SK-N-SH (cell line): Measurements from ENCODE around the gene CHSY1. TPM values are rescaled to one million over a fixed set of nuclear protein-coding genes. Genes with fewer than 3 reads are reported as not detected.

ENCODE experiments used
- CTCF ChIA-PET: fragments of 300-600, 350-600 bp; formaldehyde crosslinking; extraction: SDS; loops from one replicate; lab custom pipeline; 2021; lab: Yijun Ruan, JAX
- POLR2A ChIA-PET: fragments of 350-600 bp; sonication (Branson Sonifier 250); formaldehyde crosslinking; extraction: SDS; loops from one replicate; lab custom pipeline; 2020; ENCODE audit warnings: antibody characterized with exemption, inconsistent platforms; lab: Yijun Ruan, JAX
- DNase-seq: peaks from one replicate; pipeline ENCODE4 v3.0.0; 2012
- H2AFZ ChIP-seq: fragments of 200-600 bp; sonication (generic); 2 replicates; pipeline ENCODE4 v1.8.1; 2016; ENCODE audit warnings: antibody characterized with exemption, mild to moderate bottlenecking, low read depth
- H3F3A ChIP-seq: fragments of 200-600 bp; sonication (generic); replicated peaks from 2 replicates; pipeline ENCODE3; 2016; ENCODE audit warnings: antibody characterized with exemption, mild to moderate bottlenecking; ENCODE audit not compliant: insufficient read depth
- H3K27ac ChIP-seq, 2 experiments: fragments of 200-500 bp in 1 of 2; fragments of 200-600 bp in 1 of 2; sonication (Bioruptor generic) in 1 of 2; sonication (generic), shearing (Covaris generic) in 1 of 2; 2 replicates each; pipeline versions ENCODE4 v1.5.1 to v1.6.1; 2014 to 2016; ENCODE audit warnings: low read depth in 2 of 2, inconsistent platforms in 1 of 2, low read length in 1 of 2, mild to moderate bottlenecking in 1 of 2, mixed read lengths in 1 of 2
- H3K27me3 ChIP-seq: fragments of 200-600 bp; sonication (generic), shearing (Covaris generic); 2 replicates; pipeline ENCODE4 v1.6.1; 2016; ENCODE audit warnings: mixed run types; ENCODE audit not compliant: insufficient read depth
- H3K36me3 ChIP-seq, 2 experiments: fragments of 200-500 bp in 1 of 2; fragments of 200-600 bp in 1 of 2; sonication (Bioruptor generic) in 1 of 2; sonication (generic) in 1 of 2; replicated peaks in 1 of 2; 2 replicates each; pipeline versions ENCODE3 to v1.5.1; 2014 to 2016; ENCODE audit warnings: low read length in 1 of 2, mild to moderate bottlenecking in 1 of 2; ENCODE audit not compliant: insufficient read depth in 2 of 2, control insufficient read depth in 1 of 2
- H3K4me1 ChIP-seq, 2 experiments: fragments of 200-500 bp in 1 of 2; fragments of 200-600 bp in 1 of 2; sonication (Bioruptor generic) in 1 of 2; sonication (generic), shearing (Covaris generic) in 1 of 2; 2 replicates each; pipeline versions ENCODE4 v1.5.1 to v1.6.1; 2014 to 2016; ENCODE audit warnings: low read depth in 1 of 2, low read length in 1 of 2, mixed run types in 1 of 2; ENCODE audit not compliant: insufficient read depth in 2 of 2, control insufficient read depth in 1 of 2
- H3K4me2 ChIP-seq: fragments of 200-600 bp; sonication (generic), shearing (Covaris generic); 2 replicates; pipeline ENCODE4 v1.6.1; 2017; ENCODE audit warnings: mixed run types
- H3K4me3 ChIP-seq, 2 experiments: fragments of 200-500 bp in 1 of 2; fragments of 200-600 bp in 1 of 2; sonication (Bioruptor generic) in 1 of 2; sonication (generic), shearing (Covaris generic) in 1 of 2; 2 replicates each; pipeline versions ENCODE4 v1.5.1 to v1.8.1; 2014 to 2016; ENCODE audit warnings: low read depth in 2 of 2, inconsistent platforms in 1 of 2, low read length in 1 of 2, mild to moderate bottlenecking in 1 of 2, mixed read lengths in 1 of 2, moderate library complexity in 1 of 2
- H3K79me2 ChIP-seq: fragments of 200-600 bp; sonication (generic); 2 replicates; pipeline ENCODE4 v1.8.1; 2017; ENCODE audit warnings: mild to moderate bottlenecking; ENCODE audit not compliant: insufficient read depth
- H3K9ac ChIP-seq: fragments of 200-600 bp; sonication (generic); 2 replicates; pipeline ENCODE4 v1.6.1; 2017; ENCODE audit warnings: mixed run types
- H3K9me2 ChIP-seq: fragments of 200-600 bp; sonication (generic); 2 replicates; pipeline ENCODE4 v1.6.1; 2017; ENCODE audit warnings: mixed run types
- H3K9me3 ChIP-seq: fragments of 200-600 bp; sonication (generic); 2 replicates; pipeline ENCODE4 v1.6.1; 2017; ENCODE audit warnings: mixed run types, mild to moderate bottlenecking, moderate library complexity
- H4K20me1 ChIP-seq: fragments of 200-600 bp; sonication (generic); 2 replicates; pipeline ENCODE4 v1.6.1; 2017; ENCODE audit warnings: mild to moderate bottlenecking, mixed run types; ENCODE audit not compliant: insufficient read depth
- FOXJ3 ChIP-seq: sonication (generic); formaldehyde crosslinking; IDR thresholded peaks from 2 replicates; pipeline ENCODE4 v1.5.1; 2020; ENCODE audit warnings: mild to moderate bottlenecking, missing genetic modification reagents
- FOXM1 ChIP-seq: IDR thresholded peaks from 2 replicates; pipeline ENCODE4 v1.4.0; 2012; ENCODE audit warnings: low read depth, mild to moderate bottlenecking
- IRF3 ChIP-seq: fragments of 150-350 bp; IDR thresholded peaks from 2 replicates; pipeline ENCODE4 v1.6.1; 2016; ENCODE audit warnings: mild to moderate bottlenecking, low read depth, low read length
- JUND ChIP-seq: IDR thresholded peaks from 2 replicates; pipeline ENCODE4 v1.4.0; 2012
- MAX ChIP-seq: IDR thresholded peaks from 2 replicates; pipeline ENCODE4 v1.4.0; 2012; ENCODE audit warnings: low read depth
- MEF2A ChIP-seq: IDR thresholded peaks from 2 replicates; pipeline ENCODE4 v1.4.0; 2012; ENCODE audit warnings: low read depth, borderline replicate concordance
- NRF1 ChIP-seq: IDR thresholded peaks from 2 replicates; pipeline ENCODE4 v1.6.1; 2012; ENCODE audit warnings: low read depth, mild to moderate bottlenecking, low read length
- PBX3 ChIP-seq: IDR thresholded peaks from 2 replicates; pipeline ENCODE4; 2012
- POLR2AphosphoS5 ChIP-seq: IDR thresholded peaks from 2 replicates; pipeline ENCODE4 v1.6.1; 2012; ENCODE audit warnings: low read depth, low read length
- RCOR1 ChIP-seq: fragments of 150-350 bp; IDR thresholded peaks from 2 replicates; pipeline ENCODE4 v1.6.1; 2017; ENCODE audit warnings: antibody characterized with exemption, low read length
- TAF1 ChIP-seq: IDR thresholded peaks from 2 replicates; pipeline ENCODE4 v1.6.1; 2012; ENCODE audit warnings: low read depth, mild to moderate bottlenecking, low read length, moderate library complexity, borderline replicate concordance
- TCF12 ChIP-seq: IDR thresholded peaks from 2 replicates; pipeline ENCODE4 v1.4.0; 2012
- TEAD4 ChIP-seq: IDR thresholded peaks from 2 replicates; pipeline ENCODE4 v1.4.0; 2012; ENCODE audit warnings: mild to moderate bottlenecking, borderline replicate concordance; ENCODE audit not compliant: insufficient read depth
- USF1 ChIP-seq: IDR thresholded peaks from 2 replicates; pipeline ENCODE4 v1.4.0; 2012; ENCODE audit warnings: low read depth, borderline replicate concordance
- WGBS: methylation state at CpG from one replicate; pipeline ENCODE4 v1.1.6; 2017; ENCODE audit warnings: low lambda C conversion rate; 5-methylcytosine and 5-hydroxymethylcytosine counted together
- polyA plus RNA-seq, 3 experiments: library from polyadenylated mRNA; depleted of rRNA; stranded (reverse); fragments of >200 nt; gene quantifications; 2 replicates each; pipeline ENCODE4 v1.2.3, GENCODE V29; 2012

Gene CHSY1
- polyA plus RNA-seq, 1 of the 3 experiments (the other 2 are of a cell fraction), result 15.7 TPM

- POLR2A ChIA-PET, result no interaction called here
- DNase-seq, result no peak
- Histone ChIP-seq H3K27ac (no peak overlapping the region; a peak in 1 of 4 replicates), H3K9me3 (no peaks in the 10 kb centered on the region), H3K4me3 (no peak overlapping the region), H3F3A (no peaks in the 10 kb centered on the region), H3K36me3 (no peaks in the 10 kb centered on the region), H3K4me1 (peaks cover 0 to 25% of the 10 kb centered on the region in 2 experiments; a peak in 1 of 4 replicates), H3K9me2 (no peaks in the 10 kb centered on the region), H2AFZ (no peak overlapping the region), H3K9ac (no peak overlapping the region), H3K4me2 (no peak overlapping the region), H3K79me2 (no peaks in the 10 kb centered on the region), H4K20me1 (no peaks in the 10 kb centered on the region), H3K27me3 (no peaks in the 10 kb centered on the region)
- TF ChIP-seq IRF3 (no peak), MEF2A (no peak), MAX (no peak), TCF12 (no peak), FOXM1 (no peak), JUND (no peak), FOXJ3 (no peak), RCOR1 (no peak), TEAD4 (no peak), TAF1 (no peak)
- CTCF ChIA-PET, result interaction anchor here (0.5 to 1.1 kb wide), 3 partner anchors 14 to 100 kb away, joined by 3 read pairs; no protein-coding TSS in a partner anchor
- 78% methylated on average over 25 of the region's 30 CpGs for WGBS
These were observed 93.4 kb downstream of the CHSY1 start for GRCh38 chr15:101158166-101159095.

GRCh38 chr15:101157721-101158120 lies 94.1 kb downstream of the CHSY1 start:
- Histone ChIP-seq H3K36me3 (no peaks in the 10 kb centered on the region), H3K4me2 (no peak overlapping the region), H3K4me1 (peaks cover 0 to 18% of the 10 kb centered on the region in 2 experiments; a peak in 1 of 4 replicates), H3K4me3 (no peak overlapping the region), H3K9ac (no peak overlapping the region), H3K27ac (no peak overlapping the region), H3K79me2 (no peaks in the 10 kb centered on the region), H3K9me2 (no peaks in the 10 kb centered on the region), H3K9me3 (no peaks in the 10 kb centered on the region), H4K20me1 (no peaks in the 10 kb centered on the region), H3K27me3 (no peaks in the 10 kb centered on the region), H3F3A (no peaks in the 10 kb centered on the region), H2AFZ (no peak overlapping the region)
- CTCF ChIA-PET, result interaction anchor here (1.0 to 1.1 kb wide), 2 partner anchors 13 to 30 kb away, joined by 3 read pairs; no protein-coding TSS in a partner anchor
- WGBS, result 40% methylated on average over 1 of the region's 6 CpGs
- DNase-seq, result no peak
- TF ChIP-seq PBX3 (no peak), POLR2AphosphoS5 (no peak), USF1 (no peak), NRF1 (no peak), FOXJ3 (no peak)
- POLR2A ChIA-PET, result no interaction called here
